ENCODE measurements around the gene PHYHD1.
A peak's percentile ranks its signal among the peaks of the same experiment; 100 is the strongest.

Gene PHYHD1

GRCh38 chr9:128920381-128921058, at the start of gene PHYHD1:
Gene PHYHD1 (plus strand): TSS chr9:128920982. CDS start chr9:128922324, 1,342 bp downstream.
- no peak for DNase-seq (ENCODE audit: low read depth, low spot score)
- peaks cover 7% of the 10 kb centered on the region; the same call in 1 of the 2 replicates for H3K36me3 ChIP-seq (ENCODE audit: insufficient read depth, low read length)
- peak within 1 kb of the TSS; percentile 42; the same call in 1 of the 2 replicates for H3K27ac ChIP-seq
- no peak within 1 kb of the TSS for H3K9ac ChIP-seq (ENCODE audit: insufficient read length)
- H3K4me3 ChIP-seq, result no peak within 1 kb of the TSS
- no peaks in the 10 kb centered on the region for H3K9me3 ChIP-seq (ENCODE audit: low read depth, low read length)
- no peak for TF ChIP-seq FOXP2 (optimal IDR thresholded peaks at IDR 0.05; ENCODE audit: control extremely low read depth, extremely low read length, insufficient read depth)

- H3K4me3 ChIP-seq, result no peak overlapping the region
- no peak overlapping the region for H3K27ac ChIP-seq
- H3K9ac ChIP-seq (ENCODE audit: insufficient read length), result no peak overlapping the region
- no peak for TF ChIP-seq EZH2 (IDR thresholded peaks at IDR 0.05)
- no peak for TF ChIP-seq POLR2AphosphoS5 (IDR thresholded peaks at IDR 0.05; ENCODE audit: borderline replicate concordance, low read depth, low read length)
- TF ChIP-seq FOXP2 (optimal IDR thresholded peaks at IDR 0.05; ENCODE audit: control extremely low read depth, extremely low read length, insufficient read depth), result no peak
- DNase-seq (ENCODE audit: low read depth, low spot score), result no peak
- no peaks in the 10 kb centered on the region for H3K9me3 ChIP-seq (ENCODE audit: low read depth, low read length)
- no peaks in the 10 kb centered on the region for H3K36me3 ChIP-seq (ENCODE audit: insufficient read depth, low read length)
These were observed 42.9 kb upstream of the PHYHD1 start for GRCh38 chr9:128877852-128878251.

DNA sequence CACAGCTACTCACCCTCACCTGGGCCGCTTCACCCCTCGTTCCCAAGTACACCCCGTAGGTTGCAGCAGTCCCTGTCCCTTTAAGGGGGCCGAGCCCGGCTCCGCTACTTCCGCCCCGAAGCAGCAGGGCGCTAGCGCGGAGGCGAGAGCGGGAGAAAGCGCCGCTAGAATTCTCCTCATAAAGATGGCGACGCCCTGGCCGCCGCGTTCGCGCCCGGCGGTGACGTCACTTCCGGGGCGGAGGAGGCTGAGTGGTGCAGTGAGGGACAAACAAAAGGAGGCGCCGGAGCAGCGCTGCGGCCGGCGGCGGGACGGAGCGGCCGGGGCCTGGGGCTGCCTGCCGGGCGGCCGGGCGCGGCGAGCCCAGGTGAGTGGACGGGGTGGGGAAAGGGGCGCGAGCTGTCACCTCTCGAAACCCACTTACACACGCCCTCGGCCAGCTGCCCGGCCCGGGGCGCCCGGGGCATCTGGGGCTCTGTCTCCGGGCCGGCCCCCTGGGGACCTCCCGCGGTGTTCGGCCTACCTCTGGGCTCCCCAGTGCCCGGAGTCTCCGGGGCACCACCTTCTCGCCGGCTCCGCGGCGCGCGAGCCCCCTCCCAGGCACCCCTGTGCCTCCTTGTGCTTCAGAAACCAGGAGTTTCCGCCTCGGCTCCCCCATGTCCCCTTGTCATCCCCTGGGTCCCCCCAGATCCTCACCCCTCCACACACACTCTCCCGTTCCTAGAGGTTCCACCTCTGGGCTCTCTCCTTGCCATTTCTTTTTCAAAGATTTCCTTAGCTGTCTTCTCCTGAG, 38.7 kb upstream of the PHYHD1 start, which contains the start of the genes KYAT1 and LRRC8A:
KYAT1 (minus strand) TSS at position 67 of the 793 bp plus-strand sequence. CDS start 36,545 bp downstream, outside the sequence.
LRRC8A (plus strand) TSS at position 250 of the 793 bp plus-strand sequence. CDS start 25,032 bp downstream, outside the sequence.
- peaks cover 7% of the 10 kb centered on the region; the same call in 1 of the 2 replicates for H3K36me3 ChIP-seq (ENCODE audit: insufficient read depth, low read length)
- H3K9ac ChIP-seq (ENCODE audit: insufficient read length), result peak within 1 kb of the TSS; percentile 94
- TF ChIP-seq EZH2 (IDR thresholded peaks at IDR 0.05) (no peak), POLR2AphosphoS5 (IDR thresholded peaks at IDR 0.05; ENCODE audit: borderline replicate concordance, low read depth, low read length) (no peak; the same call in none of the 2 replicates), FOXP2 (optimal IDR thresholded peaks at IDR 0.05; ENCODE audit: control extremely low read depth, extremely low read length, insufficient read depth) (no peak)
- peak within 1 kb of the TSS; percentile 83 for H3K27ac ChIP-seq
- peak within 1 kb of the TSS; percentile 93 for H3K4me3 ChIP-seq
- H3K9me3 ChIP-seq (ENCODE audit: low read depth, low read length), result no peaks in the 10 kb centered on the region
- peak; percentile 62 for DNase-seq (ENCODE audit: low read depth, low spot score)

DNA sequence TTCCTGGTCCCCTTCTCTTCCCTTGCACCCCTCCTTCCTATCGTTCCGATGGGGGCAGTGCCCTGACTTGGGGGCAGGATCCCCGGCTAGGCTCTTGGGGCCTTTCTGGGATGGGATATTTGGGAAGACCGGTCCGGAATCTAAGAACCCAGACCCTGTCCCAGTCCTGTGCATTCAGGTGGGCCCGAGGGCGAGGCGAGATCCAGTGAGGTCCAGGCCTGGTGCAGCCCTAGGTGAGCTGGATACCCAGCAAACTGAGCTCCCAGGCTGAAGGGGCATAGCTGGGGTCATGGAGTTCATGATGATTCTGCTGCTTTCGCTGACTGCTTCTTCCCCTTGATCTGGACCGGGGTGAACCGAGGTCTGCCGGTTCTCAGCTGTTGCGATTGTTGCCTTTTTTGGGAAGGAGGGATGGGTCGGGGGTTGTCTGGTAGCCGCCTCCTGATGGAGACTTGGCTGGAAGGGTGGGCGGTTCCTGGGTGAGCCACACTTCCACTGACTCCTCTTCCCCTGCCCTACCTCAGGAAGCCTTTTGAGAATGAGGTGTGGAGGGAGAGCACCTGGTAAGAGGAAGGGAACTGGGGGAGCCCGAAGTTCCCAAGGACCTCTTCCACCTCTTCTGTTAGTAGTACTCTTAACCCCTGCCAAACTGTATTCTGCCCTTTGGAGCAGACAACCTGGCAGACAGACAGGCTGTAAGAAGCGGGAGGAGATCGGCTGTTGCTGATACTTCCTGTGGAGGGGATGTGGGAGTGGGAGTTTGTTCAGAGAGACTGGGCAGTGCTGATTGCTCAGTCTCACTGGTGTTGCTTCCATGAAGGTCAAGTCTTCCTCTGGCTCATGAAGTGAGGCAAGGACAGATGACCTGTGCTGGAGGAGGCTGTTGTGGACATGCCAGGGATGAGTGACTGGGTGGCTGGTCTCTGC, 37.8 kb upstream of the PHYHD1 start:
- no peak for DNase-seq (ENCODE audit: low read depth, low spot score)
- peak overlapping the region; percentile 94 for H3K9ac ChIP-seq (ENCODE audit: insufficient read length)
- H3K27ac ChIP-seq, result peak overlapping the region; percentile 83
- H3K9me3 ChIP-seq (ENCODE audit: low read depth, low read length), result no peaks in the 10 kb centered on the region
- TF ChIP-seq EZH2 (IDR thresholded peaks at IDR 0.05) (no peak), POLR2AphosphoS5 (IDR thresholded peaks at IDR 0.05; ENCODE audit: borderline replicate concordance, low read depth, low read length) (no peak), FOXP2 (optimal IDR thresholded peaks at IDR 0.05; ENCODE audit: control extremely low read depth, extremely low read length, insufficient read depth) (no peak)
- H3K4me3 ChIP-seq, result peak overlapping the region; percentile 93
- H3K36me3 ChIP-seq (ENCODE audit: insufficient read depth, low read length), result peaks cover 7% of the 10 kb centered on the region; the same call in 1 of the 2 replicates

DNA sequence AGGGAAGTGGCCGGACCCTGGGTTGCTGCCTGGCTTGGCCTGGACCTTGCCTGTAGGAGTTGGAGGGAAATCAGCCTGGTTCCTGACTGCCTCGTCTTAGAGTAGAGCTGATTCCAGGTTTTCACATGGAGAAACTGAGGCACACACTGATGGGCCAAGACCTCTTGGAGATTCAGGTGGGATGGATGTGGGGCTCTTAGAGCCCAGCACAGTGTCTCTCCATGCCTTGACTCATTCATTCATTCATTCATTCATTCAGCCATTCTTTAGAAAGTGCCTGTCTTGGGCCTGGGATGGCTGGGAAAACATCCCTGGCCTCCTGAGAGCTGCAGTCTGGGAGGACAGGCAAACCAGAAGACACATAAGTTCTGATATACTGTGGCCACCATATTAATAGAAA, 36.6 kb upstream of the PHYHD1 start:
- Histone ChIP-seq H3K9ac (ENCODE audit: insufficient read length) (no peak overlapping the region), H3K36me3 (ENCODE audit: insufficient read depth, low read length) (peaks cover 15% of the 10 kb centered on the region; the same call in 1 of the 2 replicates), H3K4me3 (no peak overlapping the region), H3K9me3 (ENCODE audit: low read depth, low read length) (no peaks in the 10 kb centered on the region), H3K27ac (no peak overlapping the region)
- TF ChIP-seq EZH2 (IDR thresholded peaks at IDR 0.05) (no peak), POLR2AphosphoS5 (IDR thresholded peaks at IDR 0.05; ENCODE audit: borderline replicate concordance, low read depth, low read length) (no peak), FOXP2 (optimal IDR thresholded peaks at IDR 0.05; ENCODE audit: control extremely low read depth, extremely low read length, insufficient read depth) (no peak)
- no peak for DNase-seq (ENCODE audit: low read depth, low spot score)

- TF ChIP-seq EZH2 (IDR thresholded peaks at IDR 0.05) (no peak), POLR2AphosphoS5 (IDR thresholded peaks at IDR 0.05; ENCODE audit: borderline replicate concordance, low read depth, low read length) (no peak), FOXP2 (optimal IDR thresholded peaks at IDR 0.05; ENCODE audit: control extremely low read depth, extremely low read length, insufficient read depth) (no peak)
- no peak for DNase-seq (ENCODE audit: low read depth, low spot score)
- no peak overlapping the region for H3K27ac ChIP-seq
- no peak overlapping the region for H3K4me3 ChIP-seq
- no peaks in the 10 kb centered on the region for H3K9me3 ChIP-seq (ENCODE audit: low read depth, low read length)
- H3K9ac ChIP-seq (ENCODE audit: insufficient read length), result no peak overlapping the region
- H3K36me3 ChIP-seq (ENCODE audit: insufficient read depth, low read length), result peaks cover 17% of the 10 kb centered on the region; the same call in 1 of the 2 replicates
These were observed 35.4 kb upstream of the PHYHD1 start for GRCh38 chr9:128885376-128885775.

DNA sequence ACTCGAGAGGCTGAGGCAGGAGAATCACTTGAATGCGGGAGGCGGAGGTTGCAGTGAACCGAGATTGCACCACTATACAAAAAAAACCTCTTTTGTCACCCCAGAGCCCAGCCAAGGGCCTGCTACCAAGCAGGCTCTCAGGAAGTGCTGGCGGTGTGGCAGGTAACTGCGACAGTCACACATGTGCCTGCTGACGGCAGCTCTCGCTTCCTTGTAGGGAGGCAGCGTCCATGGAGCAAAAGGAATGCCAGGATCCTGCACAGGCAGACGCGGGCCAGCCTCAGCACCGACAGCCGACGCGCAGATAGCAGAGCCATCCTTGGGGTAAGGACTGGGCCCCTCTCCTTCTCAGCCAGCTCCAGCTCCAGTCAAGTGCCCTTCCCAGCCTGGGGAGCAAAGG, 35.0 kb upstream of the PHYHD1 start:
- no peak for DNase-seq (ENCODE audit: low read depth, low spot score)
- no peaks in the 10 kb centered on the region for H3K9me3 ChIP-seq (ENCODE audit: low read depth, low read length)
- H3K9ac ChIP-seq (ENCODE audit: insufficient read length), result no peak overlapping the region
- TF ChIP-seq POLR2AphosphoS5 (IDR thresholded peaks at IDR 0.05; ENCODE audit: borderline replicate concordance, low read depth, low read length) (no peak), FOXP2 (optimal IDR thresholded peaks at IDR 0.05; ENCODE audit: control extremely low read depth, extremely low read length, insufficient read depth) (no peak), EZH2 (IDR thresholded peaks at IDR 0.05) (no peak)
- H3K4me3 ChIP-seq, result no peak overlapping the region
- no peak overlapping the region for H3K27ac ChIP-seq
- H3K36me3 ChIP-seq (ENCODE audit: insufficient read depth, low read length), result peaks cover 19% of the 10 kb centered on the region; the same call in 1 of the 2 replicates

Measured in SK-N-MC (cell line).